Endothelial cell of hepatic sinusoid (primary cell): ENCODE results near the gene AOAH.

Experiments used
- in situ Hi-C: cut with HindIII; loops from 2 replicates; pipeline ENCODE4 v1.10.0; 2017; ENCODE audit warnings: low sequenced_read_pairs

AOAH gene

DNA sequence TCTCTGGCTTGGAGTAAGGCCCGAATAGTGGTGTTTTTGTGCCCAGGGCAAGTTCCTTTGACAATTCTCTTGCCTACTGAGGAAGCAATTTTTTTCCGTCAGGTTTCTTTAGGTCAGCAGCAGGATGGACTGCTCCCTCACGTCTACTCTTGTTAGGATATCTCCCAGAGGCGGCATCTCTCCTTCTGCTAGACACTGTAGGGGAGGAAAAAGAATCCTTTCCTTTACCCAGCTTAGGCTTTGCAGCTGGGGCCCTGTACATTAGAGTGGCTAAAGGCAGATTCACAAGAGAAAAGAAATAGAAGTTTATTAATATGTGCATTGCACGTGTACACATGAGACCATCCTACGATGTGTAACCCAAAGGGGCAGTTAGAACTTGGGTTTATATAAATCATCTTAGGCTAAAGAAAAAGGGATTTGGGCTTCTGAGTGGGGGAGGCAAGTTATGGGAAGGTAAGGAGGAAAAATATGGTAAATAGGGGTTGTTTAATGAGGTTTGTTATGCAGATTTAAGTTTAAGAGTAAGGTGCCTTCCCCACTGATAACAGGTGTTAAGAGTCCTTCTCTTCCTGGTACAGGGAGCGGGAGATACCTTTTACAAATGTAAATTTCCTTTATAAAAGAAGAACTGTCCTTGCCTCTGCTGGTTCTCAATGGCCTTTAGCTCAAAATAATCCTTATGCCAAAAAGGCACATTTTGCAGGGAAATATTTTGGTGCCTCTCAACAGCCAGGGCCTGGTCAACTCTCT lies 156.4 kb downstream of the AOAH start:
- in situ Hi-C loops, result no loop called here

DNA sequence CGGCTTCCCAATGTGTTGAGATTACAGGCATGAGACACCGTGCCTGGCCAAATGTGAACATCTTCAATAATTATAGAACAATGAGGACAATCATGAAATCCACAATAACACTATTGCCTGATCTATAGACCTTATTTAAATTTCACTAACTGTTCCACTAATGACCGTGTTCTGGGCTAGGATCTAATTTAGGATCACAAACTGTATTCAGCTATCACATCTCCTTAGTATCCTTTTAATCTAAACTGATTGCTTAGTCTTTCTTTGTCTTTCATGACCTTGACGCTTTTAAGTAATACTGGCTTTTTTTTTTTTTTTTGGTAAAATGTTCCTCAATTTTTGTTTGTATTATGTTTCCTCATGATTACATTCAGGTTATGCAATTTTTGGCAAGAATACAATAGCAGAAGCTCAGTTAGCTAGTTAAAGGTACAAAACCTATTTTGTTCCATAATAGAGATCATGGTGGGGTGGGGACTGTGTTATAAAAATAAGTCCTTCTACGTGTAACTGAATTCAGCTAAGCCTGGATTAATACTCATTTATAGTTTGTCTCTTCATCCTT lies 158.4 kb downstream of the AOAH start:
- in situ Hi-C loops, result no loop called here

DNA sequence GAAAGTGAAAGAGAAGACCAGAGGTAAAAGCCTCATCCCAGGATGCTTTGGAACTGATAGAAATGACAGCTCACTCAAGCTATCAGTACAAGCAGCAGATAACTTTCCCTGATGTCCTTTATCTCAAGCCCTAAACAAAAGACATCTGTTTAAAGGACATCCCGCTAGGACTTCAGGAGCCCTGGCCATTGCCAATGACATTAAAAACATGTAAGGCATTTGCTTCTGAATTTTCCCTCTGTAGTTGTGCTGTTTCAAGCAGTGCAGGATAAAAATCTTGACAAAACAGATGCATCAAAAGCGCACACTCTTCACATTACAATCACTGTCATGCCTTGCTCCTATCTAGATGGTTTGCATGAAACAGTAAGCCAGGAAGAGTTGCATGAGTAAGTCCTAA lies 159.8 kb downstream of the AOAH start:
- in situ Hi-C loops, result no loop called here

DNA sequence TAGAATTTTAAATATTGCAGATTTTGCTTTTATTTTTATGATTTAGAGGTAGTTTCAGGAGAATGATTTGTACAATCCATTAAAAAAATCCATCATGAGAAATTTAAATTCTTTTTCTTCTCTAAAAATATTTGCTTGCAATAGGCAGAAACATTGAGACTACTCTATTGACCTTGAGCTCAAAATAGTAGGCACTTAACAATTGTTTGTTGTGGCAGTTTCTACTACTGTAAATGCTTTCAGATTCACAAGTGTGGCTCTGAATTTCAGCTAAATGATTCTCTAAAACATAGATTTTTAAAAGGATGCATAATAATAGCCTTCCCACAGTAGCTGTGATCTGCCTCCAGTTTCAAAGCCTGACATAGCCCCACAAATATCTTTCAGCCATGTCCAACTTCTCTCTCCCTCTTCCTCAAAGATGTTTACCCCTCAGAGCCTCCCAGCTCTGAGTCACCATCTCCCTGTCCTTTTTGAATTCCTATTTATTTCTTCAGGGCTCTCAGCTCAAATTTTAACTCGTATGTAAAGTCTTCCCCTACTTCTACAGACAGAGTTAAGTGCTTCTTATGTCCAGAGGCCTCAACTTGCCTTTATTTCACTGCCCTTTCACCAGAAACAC lies 160.5 kb downstream of the AOAH start:
- in situ Hi-C loops, result no loop called here

DNA sequence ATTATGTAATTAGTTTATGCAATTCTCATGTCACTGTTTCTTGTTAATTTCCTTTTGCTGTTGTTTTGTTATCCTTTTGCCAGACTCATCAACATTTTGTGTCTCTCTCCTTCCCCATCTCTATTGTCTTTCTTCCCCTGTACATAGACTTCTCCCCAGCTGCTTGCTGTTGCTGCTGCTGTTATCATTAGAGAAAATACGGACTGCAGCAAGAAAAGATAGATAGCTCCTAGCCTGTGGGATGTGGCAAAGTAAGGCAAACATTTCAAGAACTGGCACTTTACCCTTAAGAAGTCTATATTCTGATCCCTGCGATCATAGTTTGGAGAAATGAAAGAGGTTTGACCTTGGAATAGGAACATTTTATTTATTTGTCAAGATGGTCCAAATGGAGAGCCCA lies 162.2 kb downstream of the AOAH start:
- in situ Hi-C loops, result no loop called here

- in situ Hi-C loops, result no loop called here
These were observed 175.3 kb downstream of the AOAH start for GRCh38 chr7:36549029-36549428.

GRCh38 chr7:36547416-36547815 lies 176.9 kb downstream of the AOAH start:
- in situ Hi-C loops, result no loop called here

GRCh38 chr7:36546331-36546730 lies 178.0 kb downstream of the AOAH start:
- in situ Hi-C loops, result no loop called here

GRCh38 chr7:36545291-36545690 lies 179.0 kb downstream of the AOAH start:
- in situ Hi-C loops, result no loop called here

DNA sequence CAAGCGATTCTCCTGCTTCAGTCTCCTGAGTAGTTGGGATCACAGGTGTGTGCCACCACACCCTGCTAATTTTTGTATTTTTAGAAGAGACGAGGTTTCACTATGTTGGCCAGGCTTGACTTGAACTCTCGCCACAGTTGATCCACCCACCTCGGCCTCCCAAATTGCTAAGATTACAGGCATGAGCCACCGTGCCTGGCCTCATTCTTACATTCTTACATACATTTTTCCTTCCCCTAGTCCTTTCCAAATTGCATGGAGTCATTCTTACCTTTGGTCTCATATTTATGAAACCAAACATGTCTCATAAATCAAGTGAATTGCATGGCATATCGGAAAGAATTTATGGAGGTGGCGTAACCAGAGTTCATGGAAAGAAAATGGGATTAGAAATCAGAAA lies 186.2 kb downstream of the AOAH start:
- in situ Hi-C loops, result no loop called here

DNA sequence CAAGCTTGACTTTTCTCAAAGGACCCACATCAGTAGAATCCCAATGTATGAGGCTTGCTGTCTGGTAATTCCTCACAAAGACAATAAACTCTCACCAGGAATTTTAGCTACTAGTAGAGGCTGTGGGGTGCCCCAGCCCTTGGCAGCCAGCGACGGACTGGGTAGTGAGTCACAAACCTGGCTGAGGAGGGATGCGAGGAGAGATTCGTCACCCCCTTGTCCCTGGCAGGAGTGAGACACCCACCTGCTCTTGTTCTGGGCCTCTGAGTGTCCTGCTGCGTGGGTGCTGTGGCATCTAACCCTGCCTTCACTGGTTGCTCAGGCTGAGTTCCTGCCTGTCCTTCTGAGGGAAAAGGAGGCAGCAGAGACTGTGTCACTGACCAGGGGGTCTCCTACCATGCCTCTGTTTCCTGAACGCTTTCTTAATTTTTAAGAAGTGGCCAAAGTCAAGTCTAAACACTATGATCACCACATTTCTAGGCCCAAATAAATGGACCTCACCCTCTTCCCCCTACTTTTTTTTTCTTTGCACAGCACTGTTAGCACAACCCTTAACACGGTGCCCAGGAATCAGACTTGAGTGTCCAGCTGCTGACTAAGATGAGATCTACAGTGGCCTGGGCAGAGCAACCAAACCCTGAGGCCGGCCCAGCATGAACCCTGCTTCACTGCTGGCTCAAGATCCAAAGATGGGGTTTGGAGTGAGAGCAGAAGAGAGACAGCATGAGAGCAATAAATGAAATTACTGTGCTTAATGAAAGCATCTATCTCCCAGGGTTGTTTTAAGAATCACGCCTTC lies 188.2 kb downstream of the AOAH start:
- in situ Hi-C loops, result no loop called here

- in situ Hi-C loops, result no loop called here
These were observed 190.6 kb downstream of the AOAH start for GRCh38 chr7:36533717-36534116.

DNA sequence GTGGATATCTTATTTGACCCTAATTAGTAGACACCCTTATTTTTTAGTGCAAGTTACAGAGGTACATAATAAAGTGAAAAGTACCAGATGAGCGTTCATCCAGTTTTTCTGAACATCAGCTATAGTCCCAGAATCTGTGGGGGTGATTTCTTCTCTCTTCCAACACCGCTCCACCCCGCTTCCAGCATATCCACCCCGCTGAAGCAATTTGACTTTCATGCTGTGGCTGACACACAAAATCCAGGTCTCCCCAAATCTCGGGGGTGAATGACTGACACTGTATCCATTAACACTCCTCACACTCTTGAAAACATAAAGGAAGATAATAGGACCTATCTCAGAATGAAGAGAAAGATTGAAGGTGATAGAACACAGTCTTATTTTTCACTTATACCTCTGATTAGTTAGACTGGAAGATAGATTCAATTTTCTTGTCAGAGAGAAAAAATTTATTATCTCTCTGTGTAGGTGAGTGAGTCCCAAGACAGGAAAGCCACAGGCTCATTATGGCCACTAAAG lies 191.3 kb downstream of the AOAH start:
- in situ Hi-C loops, result no loop called here

DNA sequence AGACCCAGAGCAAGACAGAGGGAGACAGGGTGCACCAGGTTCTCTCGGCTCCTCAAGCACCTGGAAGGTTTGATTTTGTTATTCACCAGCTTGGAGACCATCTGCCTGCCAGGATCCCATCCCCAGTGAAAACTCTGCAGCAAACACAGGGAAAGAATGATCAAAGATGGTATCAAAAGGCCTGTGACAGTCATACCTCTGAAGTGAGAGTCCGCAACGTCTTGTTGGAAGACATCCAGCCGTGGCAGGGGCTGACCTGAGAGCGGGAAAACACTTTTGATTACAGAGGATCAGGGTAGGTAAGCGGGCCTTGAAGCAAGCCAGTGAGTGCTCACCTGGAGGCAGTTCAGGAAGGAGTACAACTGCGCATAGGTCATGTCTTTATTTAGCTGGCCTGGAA lies 192.3 kb downstream of the AOAH start:
- in situ Hi-C loops, result no loop called here

GRCh38 chr7:36530456-36530855 lies 193.8 kb downstream of the AOAH start:
- in situ Hi-C loops, result no loop called here

DNA sequence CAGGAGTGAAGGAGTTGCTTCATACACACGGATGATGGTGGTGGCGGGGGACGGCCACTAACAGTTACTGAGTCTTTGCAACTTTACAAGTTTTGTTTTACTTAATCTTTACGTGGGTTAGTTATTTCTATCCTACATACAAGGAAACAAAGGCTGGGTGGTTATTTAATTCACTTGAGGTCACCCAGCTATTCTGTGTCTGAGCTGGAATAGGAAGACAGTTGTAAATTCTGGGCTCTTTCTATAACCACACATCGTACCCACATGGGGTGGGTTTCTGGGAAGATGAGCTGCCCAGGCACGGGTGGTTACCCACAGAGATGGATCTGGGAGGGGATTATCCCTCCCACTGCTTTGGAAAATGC lies 196.8 kb downstream of the AOAH start:
- in situ Hi-C loops, result no loop called here

DNA sequence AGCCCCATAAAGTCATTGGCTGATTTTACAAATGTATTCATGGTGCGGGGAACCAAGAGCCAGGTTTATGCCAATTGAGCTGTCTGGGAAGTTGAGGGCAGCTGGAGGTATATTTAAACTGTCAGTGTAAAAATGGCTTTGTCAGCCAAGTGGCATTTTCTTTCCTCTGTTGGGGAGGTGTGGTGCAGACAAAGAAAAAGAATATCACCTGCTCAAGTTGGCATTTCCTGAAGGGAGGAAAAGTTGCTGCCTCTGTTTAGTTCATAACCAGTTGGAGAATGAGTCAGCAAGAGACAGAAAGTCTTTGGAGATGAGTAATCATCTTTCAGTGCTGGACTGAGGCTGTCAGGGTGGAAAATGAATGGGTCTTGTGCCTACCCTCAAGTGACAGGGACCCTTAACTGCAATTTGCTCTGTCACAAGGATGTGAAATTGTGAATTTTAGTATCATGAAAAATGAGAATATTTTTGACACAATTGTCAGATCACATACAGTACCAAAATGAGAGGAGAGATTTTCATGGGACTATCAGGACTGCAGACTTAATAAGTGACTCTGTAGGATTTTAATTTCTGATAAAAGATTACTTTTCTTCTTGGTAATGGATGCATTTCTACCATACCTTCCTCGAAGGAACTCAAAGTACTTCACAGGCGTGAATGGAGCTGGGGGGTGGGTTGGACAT lies 197.3 kb downstream of the AOAH start:
- in situ Hi-C loops, result no loop called here

DNA sequence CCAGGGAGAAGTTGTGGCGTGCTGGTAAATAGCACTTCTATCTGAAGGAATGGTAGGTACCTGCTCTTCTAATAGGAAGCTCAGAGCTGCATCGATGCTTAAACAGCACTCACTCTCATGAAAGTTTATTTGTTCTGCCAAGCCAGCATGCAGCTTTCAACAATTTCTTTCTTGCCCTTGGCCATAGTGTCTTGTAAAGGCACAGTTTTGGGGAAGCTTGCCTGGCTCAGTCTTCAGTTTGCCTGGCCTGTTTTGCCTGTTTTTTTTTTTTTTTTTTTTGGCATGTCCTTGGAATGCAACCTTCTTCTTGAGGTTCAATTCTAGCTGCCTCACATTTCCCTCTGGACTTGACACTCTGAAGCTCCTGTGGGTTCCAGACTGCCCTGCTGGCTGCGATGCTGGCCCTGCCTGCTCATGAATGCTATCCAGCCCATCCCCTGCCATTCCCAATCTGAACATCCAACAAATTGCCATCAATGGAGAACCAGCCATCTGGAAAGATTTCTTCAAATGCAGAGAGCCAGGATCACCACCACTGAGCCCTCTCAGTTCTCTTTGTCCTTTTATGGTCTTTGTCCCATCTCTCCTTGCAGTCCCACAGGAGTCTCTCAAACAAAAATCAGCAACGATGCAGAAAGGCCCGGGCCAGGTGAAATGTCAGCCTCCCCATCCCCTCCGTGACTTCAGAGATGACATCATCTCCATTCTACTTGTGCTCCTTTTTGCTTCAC lies 200.8 kb downstream of the AOAH start:
- in situ Hi-C loops, result no loop called here

GRCh38 chr7:36522453-36523007 lies 201.8 kb downstream of the AOAH start:
- in situ Hi-C loops, result no loop called here

DNA sequence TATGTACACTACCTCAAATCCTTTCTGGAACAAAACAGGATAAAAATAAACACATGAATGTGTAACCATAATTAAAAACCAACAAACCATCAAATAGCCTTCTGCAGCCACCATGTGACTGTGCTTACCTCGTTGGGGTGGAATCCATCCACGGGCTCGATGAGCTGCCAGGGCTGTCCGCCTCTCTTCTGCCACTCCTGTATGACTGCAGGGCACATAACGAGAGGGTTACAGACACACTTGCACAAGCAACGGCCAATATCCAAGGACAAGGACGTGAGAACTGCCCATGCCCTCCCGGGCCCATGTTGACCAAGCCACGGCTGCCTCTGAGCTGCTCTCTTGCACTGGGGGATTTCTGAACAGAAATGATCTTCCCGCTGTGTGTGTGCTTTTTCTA lies 202.4 kb downstream of the AOAH start:
- in situ Hi-C loops, result no loop called here
